Muscle of back (tissue), 11 donors: ENCODE results near the gene COL24A1. TPM values are rescaled to one million over a fixed set of nuclear protein-coding genes. Genes with fewer than 3 reads are reported as not detected.
"Not testable (repeated sequence)": the region's sequence is repeated elsewhere in the genome, so short reads cannot be mapped to it uniquely, and the experiment has no call there.

Source experiments
- DNase-seq, 3 donors: peaks; one replicate each; pipeline versions ENCODE4 v3.0.0 to v3.0.0-alpha.2; 2013
- polyA plus RNA-seq, 10 donors: library from polyadenylated mRNA; unstranded; fragments of 120-200 nt; gene quantifications; one replicate each; pipeline ENCODE4 v1.2.1, GENCODE V29; 2013; ENCODE audit not compliant: insufficient read length in 10 of 10

COL24A1 gene
- polyA plus RNA-seq, 10 donors = 3.5 to 14.1 (median 5.5) TPM

DNA sequence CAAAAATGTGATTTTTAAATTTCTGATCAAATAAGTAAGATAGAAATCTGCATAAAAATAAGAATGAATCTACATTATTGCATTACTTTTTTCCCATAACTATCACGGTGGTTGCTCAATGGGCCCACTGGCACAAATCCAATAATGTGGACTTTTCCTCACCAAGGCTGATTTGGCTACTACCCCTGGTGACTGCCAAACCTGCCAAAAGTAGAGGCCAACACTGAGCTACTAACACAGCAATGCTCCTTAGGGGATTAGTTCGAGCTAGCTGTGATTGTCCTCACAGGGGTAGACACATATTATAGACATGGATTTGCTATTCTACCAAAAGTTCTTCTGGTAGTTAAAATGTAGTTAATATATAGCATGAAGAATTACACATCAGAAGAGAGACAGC lies 340.7 kb downstream of the COL24A1 start:
- DNase-seq = no peak

DNA sequence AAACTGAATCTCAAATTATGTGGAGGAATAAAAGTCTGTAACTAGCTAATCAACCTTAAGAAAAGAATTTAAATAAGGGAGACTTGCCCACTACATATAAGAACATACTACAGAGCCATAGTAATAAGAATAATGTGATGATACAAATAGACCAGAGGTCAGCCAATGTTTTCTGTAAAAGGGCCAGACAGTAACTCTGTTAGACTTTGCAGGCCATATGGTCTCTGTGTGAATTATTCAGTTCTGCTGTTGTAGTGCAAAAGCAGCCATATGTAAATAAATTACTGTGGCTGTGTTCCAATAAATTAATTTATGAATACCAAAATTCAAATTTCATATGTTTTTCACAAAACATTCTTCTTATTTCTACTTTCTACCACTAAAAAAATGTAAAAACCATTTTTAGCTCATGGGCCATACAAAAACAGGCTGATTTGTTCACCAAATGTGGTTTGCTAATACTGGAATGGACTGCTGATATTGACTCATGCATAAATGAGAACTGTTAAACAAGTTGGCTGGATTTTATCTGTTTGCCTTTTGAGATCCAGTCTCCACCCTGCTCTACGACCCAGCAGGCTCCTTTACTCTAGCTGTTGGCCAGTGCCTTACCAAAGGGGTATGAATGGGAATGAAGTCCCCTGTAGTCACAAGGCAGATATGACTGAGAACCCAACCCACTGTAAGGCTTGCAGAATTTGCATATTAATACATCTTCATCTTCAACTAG lies 350.2 kb downstream of the COL24A1 start:
- DNase-seq = peak in 1 of 3 donors; percentile 49

- no peak for DNase-seq
Observed at GRCh38 chr1:85801520-85801919, 355.1 kb downstream of the COL24A1 start.

DNA sequence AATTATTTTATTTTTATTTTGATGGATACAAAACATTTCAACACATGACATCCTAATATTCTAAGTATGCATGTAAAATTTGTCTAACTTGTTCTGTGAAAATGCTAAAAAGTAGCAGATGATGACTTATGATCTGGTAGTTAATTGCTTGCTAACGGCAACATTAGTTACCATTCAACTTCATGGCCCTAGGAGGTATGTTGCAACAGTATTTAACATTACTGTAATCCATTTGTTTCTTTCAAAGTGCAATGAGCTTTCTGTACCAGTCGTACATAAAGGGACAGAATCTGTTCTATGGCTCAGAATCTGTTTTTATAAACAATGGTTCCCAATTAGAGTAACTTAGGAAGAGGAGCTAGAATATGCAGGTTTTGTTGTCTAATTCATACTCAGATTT lies 356.8 kb downstream of the COL24A1 start:
- DNase-seq = no peak

- no peak for DNase-seq
Observed at GRCh38 chr1:85798419-85798818, 358.2 kb downstream of the COL24A1 start.

DNA sequence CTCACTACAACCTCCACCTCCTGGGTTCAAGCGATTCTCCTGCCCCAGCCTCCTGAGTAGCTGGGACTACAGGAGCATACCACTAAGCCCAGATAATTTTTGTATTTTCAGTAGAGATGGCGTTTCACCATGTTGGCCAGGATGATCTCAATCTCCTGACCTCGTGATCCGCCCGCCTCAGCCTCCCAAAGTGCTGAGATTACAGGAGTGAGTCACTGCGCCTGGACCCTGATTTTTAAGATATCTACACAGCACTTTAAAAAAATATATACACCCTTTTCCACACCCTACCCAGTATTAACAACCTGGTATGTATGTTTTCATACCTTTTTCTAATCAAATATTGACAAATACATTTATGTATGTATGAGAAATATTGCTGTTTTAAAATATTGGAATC lies 379.6 kb downstream of the COL24A1 start:
- DNase-seq = not testable (repeated sequence)

DNA sequence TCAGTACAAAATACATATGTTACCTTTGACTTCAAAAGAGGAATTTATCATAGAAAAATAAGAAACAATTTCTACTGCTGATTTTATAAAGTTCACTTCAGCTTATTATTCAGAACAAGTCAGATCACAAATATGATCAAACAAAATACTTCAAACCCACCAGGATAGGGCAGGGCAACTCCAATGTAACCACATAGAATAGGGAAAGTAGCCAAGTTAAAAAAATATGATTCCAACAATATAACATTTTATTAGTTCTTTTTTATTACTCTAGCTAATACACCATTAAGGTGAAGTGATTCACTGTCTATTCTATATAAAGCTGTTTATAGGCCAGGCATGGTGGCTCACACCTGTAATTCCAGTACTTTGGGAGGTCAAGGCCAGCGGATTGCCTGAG lies 393.8 kb downstream of the COL24A1 start:
- DNase-seq = no peak

GRCh38 chr1:85756864-85757263 lies 399.7 kb downstream of the COL24A1 start:
- DNase-seq = no peak

DNA sequence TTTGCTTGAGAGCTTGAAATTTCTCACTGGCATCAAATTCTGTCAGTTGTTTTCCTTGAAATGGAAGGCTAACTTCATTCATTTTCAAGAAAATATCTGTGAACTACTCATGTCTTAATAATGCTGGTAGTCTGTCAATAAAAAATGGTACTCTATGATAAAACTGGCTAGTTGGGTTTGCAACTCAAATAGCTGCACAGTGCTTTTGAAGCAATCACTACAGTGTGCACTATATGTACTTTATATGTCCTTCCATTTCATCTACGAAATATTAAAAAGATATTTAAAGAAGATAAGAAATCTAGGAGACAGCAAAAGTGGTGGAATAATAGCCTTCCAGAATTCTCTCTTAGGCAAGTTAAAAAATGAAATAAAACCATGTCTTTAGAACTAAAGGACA lies 408.5 kb downstream of the COL24A1 start:
- no peak for DNase-seq

DNA sequence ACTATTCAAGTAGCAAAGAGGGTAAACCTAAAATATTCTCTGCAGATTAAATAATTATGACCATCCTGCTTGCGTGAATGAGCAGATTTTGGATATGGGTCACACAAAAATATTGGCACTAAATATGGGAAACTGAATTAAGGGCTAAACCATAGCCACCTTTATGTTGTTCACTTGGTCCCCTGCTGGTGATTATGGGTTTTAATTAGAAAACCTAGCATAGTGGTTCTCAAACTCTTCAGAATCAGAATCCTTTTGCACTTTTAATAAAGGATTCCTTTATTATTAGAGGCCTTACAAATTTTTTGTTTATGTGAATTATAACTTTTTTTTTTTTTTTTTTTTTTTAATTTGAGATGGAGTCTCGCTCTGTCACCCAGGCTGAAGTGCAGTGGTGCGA lies 409.8 kb downstream of the COL24A1 start:
- no peak for DNase-seq

GRCh38 chr1:85743814-85744213 lies 412.8 kb downstream of the COL24A1 start:
- DNase-seq = no peak

DNA sequence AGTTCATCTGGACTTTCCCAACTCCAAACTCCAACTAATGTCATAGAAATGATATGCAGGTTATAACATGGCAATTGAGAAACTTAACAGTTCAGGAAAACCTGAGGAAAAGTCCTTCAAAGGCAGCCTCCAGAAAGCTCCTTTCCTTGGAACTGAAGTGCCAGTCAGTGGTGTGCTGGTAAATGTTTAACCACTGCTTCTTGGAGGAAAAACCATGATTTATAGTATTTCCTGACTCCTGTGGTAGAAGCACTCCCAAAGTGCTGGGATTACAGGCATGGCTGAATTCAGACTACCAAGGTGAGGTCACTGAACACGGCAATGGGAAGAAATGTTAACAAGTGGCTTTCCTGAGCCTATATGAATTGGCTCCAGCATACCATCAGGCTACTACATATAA lies 421.6 kb downstream of the COL24A1 start:
- no peak for DNase-seq

- no peak for DNase-seq
Observed at GRCh38 chr1:85718678-85719340, 437.8 kb downstream of the COL24A1 start.

DNA sequence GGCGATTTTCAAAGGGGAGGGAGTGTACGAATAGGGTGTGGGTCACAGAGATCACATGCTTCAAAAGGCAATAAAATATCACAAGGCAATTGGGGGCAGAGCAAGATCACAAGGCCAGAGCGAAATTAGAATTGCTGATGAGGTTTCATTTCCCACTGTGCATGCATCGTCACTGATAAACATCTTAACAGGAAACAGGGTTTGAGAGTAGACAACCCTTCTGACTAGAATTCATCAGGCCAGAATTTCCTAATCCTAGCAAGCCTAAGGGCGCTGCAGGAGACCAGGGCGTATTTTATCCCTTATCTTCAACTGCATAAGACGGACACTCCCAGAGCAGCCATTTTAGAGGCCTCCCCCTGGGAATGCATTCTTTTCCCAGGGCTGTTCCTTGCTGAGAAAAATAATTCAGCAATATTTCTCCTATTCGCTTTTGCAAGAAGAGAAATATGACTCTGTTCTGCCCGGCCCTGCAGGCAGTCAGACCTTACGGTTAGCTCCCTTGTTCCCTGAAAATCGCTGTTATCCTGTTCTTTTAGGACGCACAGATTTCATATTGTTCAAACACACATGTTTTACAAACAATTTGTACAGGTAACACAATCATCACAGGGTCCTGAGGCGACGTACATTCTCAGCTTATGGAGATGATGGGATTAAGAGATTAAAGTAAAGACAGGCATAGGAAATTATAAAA lies 442.0 kb downstream of the COL24A1 start:
- DNase-seq = not testable (repeated sequence)

DNA sequence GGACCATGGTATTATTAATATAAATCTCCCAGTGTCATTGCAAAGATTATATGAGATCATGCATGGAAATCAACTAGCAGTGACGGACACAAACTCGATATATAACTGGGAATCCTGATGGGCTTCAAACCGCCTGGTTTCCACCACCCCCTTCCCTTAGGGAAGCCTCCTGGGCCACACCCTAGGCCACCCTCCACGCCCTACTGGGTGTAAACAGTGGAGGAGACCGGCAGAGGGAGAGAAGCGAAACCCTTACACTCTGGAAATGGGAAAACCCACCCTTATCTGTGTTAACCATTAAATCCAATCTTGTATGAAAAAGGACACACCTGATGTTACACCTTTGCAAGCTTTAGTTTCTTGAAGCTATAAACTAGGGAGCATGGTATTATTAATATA lies 447.7 kb downstream of the COL24A1 start:
- no peak for DNase-seq

DNA sequence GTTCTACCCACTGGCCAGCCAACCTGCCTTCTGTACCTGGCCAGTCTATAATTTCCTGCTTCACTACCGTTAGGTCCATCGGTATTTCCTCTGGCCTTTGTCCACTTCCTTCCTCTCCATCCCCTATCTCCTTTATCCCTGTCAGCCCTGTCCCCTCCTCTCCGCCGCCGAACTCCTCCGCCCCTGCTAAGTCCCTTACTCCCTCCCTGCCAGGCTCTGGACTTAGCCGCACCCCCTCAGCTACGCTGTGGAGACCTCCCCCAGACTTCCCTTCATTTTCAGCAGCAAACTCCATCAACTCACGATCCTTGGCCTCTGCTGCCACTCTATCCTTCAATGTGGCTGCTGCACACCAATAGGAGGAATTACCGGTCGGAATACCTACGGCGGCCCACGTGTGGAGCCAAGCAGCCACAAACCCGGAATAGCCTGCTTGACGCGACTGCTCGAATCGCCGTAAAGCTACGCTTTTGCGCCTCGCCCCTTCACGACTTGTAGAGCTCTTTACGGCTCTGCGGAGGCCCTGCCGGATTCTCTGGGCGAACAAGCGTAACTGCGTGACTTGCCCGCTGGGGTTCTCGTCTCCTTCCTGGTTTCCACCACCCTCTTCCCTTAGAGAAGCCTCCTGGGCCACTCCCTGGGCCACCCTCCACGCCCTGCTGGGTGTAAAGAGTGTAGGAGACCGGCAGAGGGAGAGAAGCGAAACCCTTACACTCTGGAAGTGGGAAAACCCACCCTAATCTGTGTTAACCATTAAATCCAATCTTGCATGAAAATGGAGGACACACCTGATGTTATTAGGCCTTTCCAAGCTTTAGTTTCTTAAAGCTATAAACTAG lies 448.4 kb downstream of the COL24A1 start, which contains the start of gene ZNHIT6:
ZNHIT6 (minus strand) TSS at position 444 of the 839 bp plus-strand sequence; CDS start at position 295, 149 bp downstream.
- peak; percentile 91 to 98 (median 94) for DNase-seq

- peak in 1 of 3 donors; percentile 32 for DNase-seq
Observed at GRCh38 chr1:85707267-85707989, 449.1 kb downstream of the COL24A1 start.

DNA sequence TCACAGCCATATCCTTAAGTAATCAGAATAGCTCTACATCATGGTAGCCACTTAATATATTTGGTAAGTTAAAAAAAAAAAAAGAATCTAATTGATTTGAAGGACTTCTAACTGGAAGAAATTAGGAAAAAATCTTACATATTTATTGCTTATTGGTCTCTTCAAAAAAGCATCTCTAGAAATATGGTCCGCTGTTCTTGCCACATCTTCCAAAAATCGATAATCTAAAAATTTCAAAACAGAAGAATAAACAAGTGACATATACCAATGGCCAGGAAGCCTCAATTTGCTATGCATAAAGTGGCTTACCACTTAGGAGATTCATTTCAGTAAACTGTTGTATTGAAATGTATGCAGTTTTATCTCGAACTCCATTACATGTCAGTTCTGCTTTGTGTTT lies 450.6 kb downstream of the COL24A1 start:
- no peak for DNase-seq

DNA sequence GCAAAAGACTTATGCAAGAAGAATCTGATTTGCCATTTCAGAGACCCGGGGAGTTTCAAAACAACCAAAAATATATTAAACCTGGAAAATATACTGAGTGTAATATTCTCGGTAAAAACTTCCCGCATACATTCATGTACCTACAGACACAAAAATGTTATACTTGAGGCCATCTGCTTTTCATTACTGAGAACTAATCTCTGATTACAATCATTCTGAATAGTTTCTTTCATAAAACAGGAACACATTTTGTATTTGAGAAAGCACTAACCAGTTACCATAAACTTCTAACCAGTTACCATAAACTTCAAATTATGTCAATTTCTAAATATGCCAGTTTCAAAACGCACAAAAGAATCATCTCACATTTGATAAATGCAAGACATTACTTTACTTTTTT lies 456.1 kb downstream of the COL24A1 start:
- no peak for DNase-seq

DNA sequence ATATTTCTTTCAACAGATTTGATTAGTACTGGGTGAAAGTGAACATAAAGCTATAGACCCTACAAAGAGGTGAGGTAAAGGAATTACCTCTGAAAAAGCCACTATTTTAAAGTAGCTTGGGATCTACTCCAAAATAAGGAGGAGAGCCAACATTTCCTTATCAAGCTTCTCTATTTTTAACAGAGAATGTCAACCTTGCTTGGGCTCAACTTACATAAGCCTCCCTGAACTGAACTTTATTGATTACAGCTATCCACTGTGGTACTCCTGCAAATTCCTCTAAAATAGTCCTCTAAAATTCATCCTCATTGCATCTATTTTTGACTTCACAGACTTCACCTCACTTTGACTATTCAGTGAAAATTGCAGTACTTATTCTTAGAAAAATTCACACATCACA lies 458.7 kb downstream of the COL24A1 start:
- DNase-seq = no peak

DNA sequence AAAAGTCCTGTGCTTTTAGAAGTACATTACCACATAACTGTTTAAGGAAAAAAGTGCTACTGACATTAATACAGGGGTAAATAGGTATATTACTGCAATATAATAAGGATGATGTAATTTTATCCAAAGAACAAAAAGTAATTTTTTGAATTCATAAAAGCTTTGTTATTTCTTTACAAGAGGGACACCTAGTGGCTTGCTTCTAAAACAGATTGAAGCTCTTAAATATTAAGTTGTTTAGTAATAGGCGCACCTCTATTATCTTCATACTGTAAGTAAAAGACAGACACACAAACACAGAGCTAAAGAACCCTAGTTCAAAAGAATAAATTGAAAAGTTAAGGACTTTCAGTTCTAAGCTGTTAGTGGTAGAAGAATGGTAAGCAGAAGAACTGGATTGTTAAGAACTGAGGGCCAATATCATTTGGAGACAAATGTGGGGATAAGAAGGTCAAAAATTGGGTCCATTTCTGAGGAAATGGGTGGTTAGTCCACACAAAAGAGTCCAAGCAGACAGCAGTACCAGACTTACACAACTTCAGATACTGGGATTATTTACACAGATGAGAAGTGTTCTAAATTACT lies 463.8 kb downstream of the COL24A1 start:
- DNase-seq = peak; percentile 29 to 57 (median 39)
